Type B pancreatic cell (in vitro differentiated cells): ENCODE results near the gene UBE2F. TPM values are rescaled to one million over a fixed set of nuclear protein-coding genes. Genes with fewer than 3 reads are reported as not detected.
"Not testable (repeated sequence)": the region's sequence is repeated elsewhere in the genome, so short reads cannot be mapped to it uniquely, and the experiment has no call there.

Experiments
- DNase-seq: peaks from one replicate; pipeline ENCODE4 v3.0.0; 2021; ENCODE audit warnings: mixed read lengths; ENCODE audit not compliant: unreplicated experiment; ENCODE audit errors: extremely low spot score
- H3K27ac Mint-ChIP-seq: 2 replicates; pipeline ENCODE4 v1.8.0; 2021; ENCODE audit warnings: mild to moderate bottlenecking, mixed read lengths
- H3K27me3 Mint-ChIP-seq: 2 replicates; pipeline ENCODE4 v1.8.0; 2021; ENCODE audit warnings: mixed read lengths
- H3K36me3 Mint-ChIP-seq: 2 replicates; pipeline ENCODE4 v1.8.0; 2021; ENCODE audit warnings: mixed read lengths
- H3K4me1 Mint-ChIP-seq: one replicate; pipeline ENCODE4 v1.8.0; 2021; ENCODE audit warnings: mixed read lengths; ENCODE audit not compliant: unreplicated experiment
- H3K4me3 Mint-ChIP-seq: 2 replicates; pipeline ENCODE4 v1.8.0; 2021; ENCODE audit warnings: mild to moderate bottlenecking, mixed read lengths
- H3K9me3 Mint-ChIP-seq: 2 replicates; pipeline ENCODE4 v1.8.0; 2021; ENCODE audit warnings: mixed read lengths
- total RNA-seq: library from RNA; stranded (reverse); gene quantifications from 2 replicates; pipeline ENCODE4 v1.2.1, GENCODE V29; 2021; ENCODE audit warnings: low replicate concordance
- TF ChIP-seq, protein P1 (sequence below): fragments of 200-600 bp; sonication (generic); conservative IDR thresholded peaks from 2 replicates; pipeline ENCODE4 v1.5.0; 2021; ENCODE audit warnings: antibody characterized with exemption, mild to moderate bottlenecking

Gene UBE2F
- total RNA-seq, 1 donor from 2014 or later: 43.1 TPM

DNA sequence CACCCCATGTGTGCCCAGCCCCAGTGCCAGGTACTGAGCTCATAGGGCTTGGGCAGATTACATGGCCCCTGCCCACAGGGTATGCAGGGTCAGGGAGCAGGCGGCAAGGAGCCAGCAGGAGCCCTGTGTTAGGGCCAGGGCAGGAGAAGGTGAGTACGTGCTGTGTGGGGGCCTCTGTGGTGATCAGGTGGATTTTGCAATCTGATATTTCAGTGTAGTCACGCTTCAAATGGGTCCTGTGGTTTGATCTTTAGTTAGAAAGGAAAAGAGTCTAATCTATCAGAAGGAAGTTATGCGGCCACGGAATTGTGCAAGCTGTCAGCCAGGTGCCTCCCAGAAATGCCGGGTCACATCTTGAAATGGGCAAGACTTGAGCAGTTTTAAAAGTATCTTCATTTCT is 13.9 kb downstream of the UBE2F start:
- Mint-ChIP-seq H3K4me1 (peaks cover 34% of the 10 kb centered on the region), H3K36me3 (peaks cover 18% of the 10 kb centered on the region), H3K4me3 (no peak overlapping the region), H3K9me3 (no peaks in the 10 kb centered on the region), H3K27me3 (no peaks in the 10 kb centered on the region), H3K27ac (no peak overlapping the region)
- DNase-seq: peak; percentile 43
- TF ChIP-seq, protein P1, sequence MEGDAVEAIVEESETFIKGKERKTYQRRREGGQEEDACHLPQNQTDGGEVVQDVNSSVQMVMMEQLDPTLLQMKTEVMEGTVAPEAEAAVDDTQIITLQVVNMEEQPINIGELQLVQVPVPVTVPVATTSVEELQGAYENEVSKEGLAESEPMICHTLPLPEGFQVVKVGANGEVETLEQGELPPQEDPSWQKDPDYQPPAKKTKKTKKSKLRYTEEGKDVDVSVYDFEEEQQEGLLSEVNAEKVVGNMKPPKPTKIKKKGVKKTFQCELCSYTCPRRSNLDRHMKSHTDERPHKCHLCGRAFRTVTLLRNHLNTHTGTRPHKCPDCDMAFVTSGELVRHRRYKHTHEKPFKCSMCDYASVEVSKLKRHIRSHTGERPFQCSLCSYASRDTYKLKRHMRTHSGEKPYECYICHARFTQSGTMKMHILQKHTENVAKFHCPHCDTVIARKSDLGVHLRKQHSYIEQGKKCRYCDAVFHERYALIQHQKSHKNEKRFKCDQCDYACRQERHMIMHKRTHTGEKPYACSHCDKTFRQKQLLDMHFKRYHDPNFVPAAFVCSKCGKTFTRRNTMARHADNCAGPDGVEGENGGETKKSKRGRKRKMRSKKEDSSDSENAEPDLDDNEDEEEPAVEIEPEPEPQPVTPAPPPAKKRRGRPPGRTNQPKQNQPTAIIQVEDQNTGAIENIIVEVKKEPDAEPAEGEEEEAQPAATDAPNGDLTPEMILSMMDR: no peak

GRCh38 chr2:237981621-237982020 is 14.8 kb downstream of the UBE2F start:
- H3K27me3 Mint-ChIP-seq, H3K9me3 Mint-ChIP-seq, H3K4me3 Mint-ChIP-seq, H3K27ac Mint-ChIP-seq: not testable (repeated sequence)
- Mint-ChIP-seq H3K36me3 (peaks cover 13% of the 10 kb centered on the region), H3K4me1 (peaks cover 34% of the 10 kb centered on the region)
- DNase-seq: peak; percentile 36

GRCh38 chr2:237982039-237982725 is 15.4 kb downstream of the UBE2F start:
- no peaks in the 10 kb centered on the region for H3K27me3 Mint-ChIP-seq
- no peak overlapping the region for H3K27ac Mint-ChIP-seq
- H3K4me3 Mint-ChIP-seq: no peak overlapping the region
- no peaks in the 10 kb centered on the region for H3K9me3 Mint-ChIP-seq
- peak; percentile 15 for DNase-seq
- peaks cover 34% of the 10 kb centered on the region for H3K4me1 Mint-ChIP-seq
- peaks cover 15% of the 10 kb centered on the region for H3K36me3 Mint-ChIP-seq
- TF ChIP-seq, protein P1: no peak

DNA sequence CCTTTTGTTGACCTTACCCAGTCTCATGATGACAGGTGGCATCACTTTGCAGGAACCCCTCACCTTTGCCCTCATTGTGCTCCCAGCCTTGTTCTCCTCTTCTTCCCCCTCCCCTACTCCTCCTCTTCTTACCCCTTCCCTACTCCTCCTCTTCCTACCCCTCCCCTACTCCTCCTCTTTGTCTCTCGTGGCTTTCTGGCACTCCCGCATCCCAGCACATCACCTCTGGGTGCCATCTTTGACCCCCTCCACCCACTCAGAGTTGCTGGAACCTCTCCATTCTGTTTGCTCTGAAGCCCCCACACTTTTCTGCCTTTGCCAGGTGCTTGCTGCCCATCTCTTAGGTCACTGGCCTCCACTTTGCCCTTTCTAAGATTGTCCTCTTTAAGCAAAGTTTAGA is 17.1 kb downstream of the UBE2F start:
- TF ChIP-seq, protein P1: no peak
- no peak overlapping the region for H3K27ac Mint-ChIP-seq
- H3K36me3 Mint-ChIP-seq: peaks cover 22% of the 10 kb centered on the region
- no peaks in the 10 kb centered on the region for H3K27me3 Mint-ChIP-seq
- no peak for DNase-seq
- no peaks in the 10 kb centered on the region for H3K9me3 Mint-ChIP-seq
- peaks cover 21% of the 10 kb centered on the region for H3K4me1 Mint-ChIP-seq
- no peak overlapping the region for H3K4me3 Mint-ChIP-seq

DNA sequence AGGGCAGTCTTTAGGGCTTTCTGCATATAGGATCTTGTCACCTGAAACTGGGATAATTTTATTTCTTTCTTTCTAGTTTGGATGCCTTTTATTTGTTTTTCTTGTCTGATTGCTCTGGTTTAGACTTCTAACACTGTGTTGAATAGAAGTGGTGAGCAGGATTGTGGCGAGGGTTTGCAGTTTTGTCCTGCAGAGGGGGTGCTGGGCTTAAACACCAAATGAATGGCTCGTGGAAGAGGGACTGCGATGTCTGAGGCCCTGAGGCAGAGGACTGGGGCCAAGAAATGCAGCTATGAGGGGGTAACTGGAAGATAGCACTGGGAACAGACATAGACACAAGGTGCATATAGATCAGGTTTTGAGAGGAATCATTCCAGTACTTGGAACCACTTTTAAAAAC is 20.5 kb downstream of the UBE2F start:
- Mint-ChIP-seq H3K27me3 (no peaks in the 10 kb centered on the region), H3K9me3 (no peaks in the 10 kb centered on the region), H3K4me3 (no peak overlapping the region), H3K36me3 (peaks cover 28% of the 10 kb centered on the region), H3K27ac (no peak overlapping the region), H3K4me1 (peaks cover 5% of the 10 kb centered on the region)
- DNase-seq: peak; percentile 11
- TF ChIP-seq, protein P1: no peak

GRCh38 chr2:237993701-237994100 is 26.9 kb downstream of the UBE2F start:
- Mint-ChIP-seq H3K9me3 (no peaks in the 10 kb centered on the region), H3K4me3 (no peak overlapping the region), H3K36me3 (peaks cover 37% of the 10 kb centered on the region), H3K27ac (no peak overlapping the region), H3K4me1 (no peaks in the 10 kb centered on the region), H3K27me3 (no peaks in the 10 kb centered on the region)
- TF ChIP-seq, protein P1: no peak
- no peak for DNase-seq
